Transverse colon (tissue), 4 donors: ENCODE data around the gene CELSR1.

Experiments
- EP300 ChIP-seq: sonication (generic); formaldehyde crosslinking; IDR thresholded peaks from one replicate; pipeline ENCODE4 v1.6.1; 2017; ENCODE audit warnings: antibody characterized with exemption, low read depth
- POLR2A ChIP-seq: fragments of 450-650 bp; IDR thresholded peaks from one replicate; pipeline ENCODE4 v1.6.1; 2016; ENCODE audit warnings: antibody characterized with exemption, mild to moderate bottlenecking, moderate library complexity
- POLR2AphosphoS5 ChIP-seq, 3 donors: sonication (generic); formaldehyde crosslinking; IDR thresholded peaks; one replicate each; pipeline ENCODE4 v1.6.1; 2016; ENCODE audit warnings: antibody characterized with exemption in 3 of 3
- TF ChIP-seq, protein P1 (sequence below), 5 experiments: fragments of 200-600 bp in 3 of 5; fragments of 450-650 bp in 2 of 5; sonication (generic) in 3 of 5; IDR thresholded peaks; 1 replicate in 2 of 5; 2 replicates in 3 of 5; pipeline ENCODE4 v1.5.1; 2016 to 2017; ENCODE audit warnings: antibody characterized with exemption in 5 of 5, inconsistent platforms in 3 of 5, mild to moderate bottlenecking in 2 of 5, moderate library complexity in 1 of 5

DNA sequence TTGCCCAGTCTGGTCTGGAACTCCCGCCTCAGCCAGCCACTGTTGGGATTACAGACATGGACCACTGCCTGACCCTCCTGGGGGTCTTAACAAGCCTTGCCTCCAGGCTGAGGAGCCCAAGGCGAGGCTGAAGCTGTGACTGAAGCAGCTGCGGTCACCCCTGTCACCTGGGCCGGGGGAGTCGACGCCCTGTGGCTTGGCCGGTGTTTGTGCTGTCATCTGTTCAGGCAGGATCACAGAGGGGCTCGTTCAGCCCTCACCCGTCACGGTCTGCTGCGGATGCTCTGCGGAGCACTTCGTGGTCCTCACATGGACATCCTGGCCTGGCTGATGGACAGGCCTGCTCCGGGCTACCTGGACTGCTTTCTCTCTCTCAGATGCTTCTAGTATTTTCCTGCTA is 178.1 kb downstream of the CELSR1 start:
- TF ChIP-seq, protein P1, sequence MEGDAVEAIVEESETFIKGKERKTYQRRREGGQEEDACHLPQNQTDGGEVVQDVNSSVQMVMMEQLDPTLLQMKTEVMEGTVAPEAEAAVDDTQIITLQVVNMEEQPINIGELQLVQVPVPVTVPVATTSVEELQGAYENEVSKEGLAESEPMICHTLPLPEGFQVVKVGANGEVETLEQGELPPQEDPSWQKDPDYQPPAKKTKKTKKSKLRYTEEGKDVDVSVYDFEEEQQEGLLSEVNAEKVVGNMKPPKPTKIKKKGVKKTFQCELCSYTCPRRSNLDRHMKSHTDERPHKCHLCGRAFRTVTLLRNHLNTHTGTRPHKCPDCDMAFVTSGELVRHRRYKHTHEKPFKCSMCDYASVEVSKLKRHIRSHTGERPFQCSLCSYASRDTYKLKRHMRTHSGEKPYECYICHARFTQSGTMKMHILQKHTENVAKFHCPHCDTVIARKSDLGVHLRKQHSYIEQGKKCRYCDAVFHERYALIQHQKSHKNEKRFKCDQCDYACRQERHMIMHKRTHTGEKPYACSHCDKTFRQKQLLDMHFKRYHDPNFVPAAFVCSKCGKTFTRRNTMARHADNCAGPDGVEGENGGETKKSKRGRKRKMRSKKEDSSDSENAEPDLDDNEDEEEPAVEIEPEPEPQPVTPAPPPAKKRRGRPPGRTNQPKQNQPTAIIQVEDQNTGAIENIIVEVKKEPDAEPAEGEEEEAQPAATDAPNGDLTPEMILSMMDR (IDR thresholded peaks at IDR 0.05) = no peak
- TF ChIP-seq POLR2AphosphoS5 (IDR thresholded peaks at IDR 0.05) (no peak), POLR2A (no peak), EP300 (no peak)
